22Rv1 (cell line): ENCODE data around the gene ABCG8.

Source experiments
- H3K27ac ChIP-seq: fragments of 450-650 bp; 2 replicates; pipeline ENCODE4 v1.5.1; 2017
- CTCF ChIP-seq: fragments of 450-650 bp; IDR thresholded peaks from 2 replicates; pipeline ENCODE4 v1.5.1; 2017; ENCODE audit warnings: mild to moderate bottlenecking
- ZFX ChIP-seq: fragments of 450-650 bp; IDR thresholded peaks from 2 replicates; pipeline ENCODE4 v1.6.1; 2017; ENCODE audit warnings: antibody characterized with exemption, borderline replicate concordance

Gene ABCG8

DNA sequence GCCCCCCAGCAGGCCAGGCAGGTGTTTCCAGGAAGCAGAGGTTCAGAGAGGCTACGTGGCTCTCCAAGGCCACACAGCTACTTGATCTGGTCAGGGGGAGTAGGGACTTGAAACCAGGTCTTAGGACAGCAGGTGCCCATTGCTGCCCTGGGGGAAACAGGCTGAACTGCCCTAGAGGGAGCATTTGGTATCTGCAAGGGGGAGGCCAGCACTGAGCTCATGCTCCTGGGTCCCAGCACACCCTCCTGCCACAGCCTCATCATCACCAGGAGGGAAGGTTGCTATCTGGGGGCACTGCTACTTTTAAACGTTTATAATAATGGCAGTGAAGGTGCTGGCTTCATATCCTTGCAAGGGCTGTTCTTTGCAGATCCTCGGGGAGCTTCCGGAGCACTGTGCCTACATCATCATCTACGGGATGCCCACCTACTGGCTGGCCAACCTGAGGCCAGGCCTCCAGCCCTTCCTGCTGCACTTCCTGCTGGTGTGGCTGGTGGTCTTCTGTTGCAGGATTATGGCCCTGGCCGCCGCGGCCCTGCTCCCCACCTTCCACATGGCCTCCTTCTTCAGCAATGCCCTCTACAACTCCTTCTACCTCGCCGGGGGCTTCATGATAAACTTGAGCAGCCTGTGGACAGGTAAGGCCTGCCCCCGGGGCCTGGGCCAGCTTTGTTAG, 36.1 kb downstream of the ABCG8 start:
- TF ChIP-seq CTCF (no peak), ZFX (no peak)
- H3K27ac ChIP-seq = no peak overlapping the region

DNA sequence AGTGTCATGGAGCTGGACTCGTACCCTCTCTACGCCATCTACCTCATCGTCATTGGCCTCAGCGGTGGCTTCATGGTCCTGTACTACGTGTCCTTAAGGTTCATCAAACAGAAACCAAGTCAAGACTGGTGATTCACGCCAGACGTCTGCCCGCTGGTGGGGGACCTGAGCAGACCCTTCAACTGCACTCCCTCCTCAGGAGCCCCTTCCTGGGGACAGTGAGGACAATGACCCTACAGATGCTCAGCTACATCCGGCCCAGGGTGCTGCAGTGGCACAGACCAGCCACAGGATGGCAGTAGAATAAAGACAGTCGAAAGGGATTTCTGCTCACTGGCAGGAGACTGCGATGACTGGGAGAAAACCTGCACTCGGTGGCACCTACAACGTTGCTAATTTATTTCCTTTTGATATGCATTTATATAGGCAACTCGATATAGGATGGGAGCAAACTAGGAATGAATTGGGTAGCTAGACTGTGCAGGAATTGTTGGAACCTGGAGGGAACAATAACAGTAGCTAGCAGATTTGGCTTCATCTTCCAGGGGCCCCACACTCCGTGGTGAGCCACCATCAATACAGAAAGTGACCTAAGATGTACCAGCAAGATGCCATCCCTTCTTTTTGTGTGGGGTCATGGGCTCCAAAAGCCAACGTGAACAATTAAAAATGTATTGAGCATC, 39.2 kb downstream of the ABCG8 start:
- H3K27ac ChIP-seq = no peak overlapping the region
- TF ChIP-seq ZFX (no peak), CTCF (peak; percentile 82)

DNA sequence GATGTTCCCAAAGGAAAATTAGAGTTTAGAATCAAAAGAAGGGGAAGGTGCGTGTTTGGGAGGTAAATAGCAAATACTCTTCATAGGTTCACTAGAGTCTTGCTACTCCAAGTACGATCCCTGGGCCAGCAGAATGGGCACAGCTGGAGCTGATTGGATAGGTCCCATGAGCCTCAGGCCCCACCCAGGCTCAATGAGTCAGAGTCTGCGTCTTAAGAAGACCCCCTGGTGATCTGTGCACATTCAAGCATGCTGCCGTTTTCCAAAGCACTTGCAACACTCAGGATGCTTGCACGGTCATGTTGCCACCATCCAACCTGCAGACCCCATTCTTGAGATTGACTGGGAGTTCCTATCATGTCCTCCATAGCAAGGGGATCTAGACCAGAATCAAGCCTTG, 40.5 kb downstream of the ABCG8 start:
- no peak overlapping the region for H3K27ac ChIP-seq
- no peak for TF ChIP-seq ZFX
- no peak for TF ChIP-seq CTCF

- no peak overlapping the region for H3K27ac ChIP-seq
- TF ChIP-seq ZFX (no peak), CTCF (no peak)
Measured at GRCh38 chr2:43880471-43880870, 41.7 kb downstream of the ABCG8 start.

- TF ChIP-seq CTCF = no peak
- no peak for TF ChIP-seq ZFX
- H3K27ac ChIP-seq = no peak overlapping the region
Measured at GRCh38 chr2:43880952-43881351, 42.2 kb downstream of the ABCG8 start.

GRCh38 chr2:43882312-43882711, 43.5 kb downstream of the ABCG8 start:
- no peak for TF ChIP-seq CTCF
- no peak for TF ChIP-seq ZFX
- no peak overlapping the region for H3K27ac ChIP-seq

DNA sequence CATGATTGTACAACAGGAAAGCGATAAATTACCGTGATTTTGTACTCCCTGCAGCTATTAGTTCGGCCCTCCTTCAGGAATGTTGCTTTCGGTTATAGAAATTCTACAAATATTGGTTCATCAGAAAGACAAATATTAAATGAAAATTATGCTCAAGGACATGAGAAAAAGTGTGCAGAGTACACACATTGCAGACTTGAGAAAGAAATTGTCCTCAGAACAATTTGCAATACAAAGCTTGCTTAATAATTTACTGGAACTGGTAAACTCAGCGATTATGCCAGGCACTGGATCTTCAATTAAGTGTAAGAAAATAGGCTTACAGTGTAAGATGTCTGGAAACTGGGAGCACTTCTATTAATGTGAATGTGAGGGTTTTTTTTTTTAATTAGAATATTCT, 45.9 kb downstream of the ABCG8 start:
- H3K27ac ChIP-seq = no peak overlapping the region
- TF ChIP-seq CTCF = no peak
